ENCODE data around the gene C1QTNF12.

- TF ChIP-seq CTCF (IDR thresholded peaks at IDR 0.05; ENCODE audit: extremely low read depth in 1 of 2, insufficient read depth in 1 of 2, low read depth in 1 of 2, low read length in 2 of 2) (no peak), JUN (IDR thresholded peaks at IDR 0.05; ENCODE audit: borderline replicate concordance, insufficient read depth, insufficient read length, low read depth) (no peak), POLR2A (IDR thresholded peaks at IDR 0.05; ENCODE audit: low read depth, low read length) (no peak), MAX (IDR thresholded peaks at IDR 0.05; ENCODE audit: insufficient read depth, insufficient read length) (no peak), EZH2 (IDR thresholded peaks at IDR 0.05; ENCODE audit: borderline replicate concordance, low read depth, low read length, severe bottlenecking) (no peak), MYC (IDR thresholded peaks at IDR 0.05; ENCODE audit: low read depth, low read length) (no peak), POLR2AphosphoS5 (IDR thresholded peaks at IDR 0.05; ENCODE audit: insufficient read depth, low read depth, low read length) (no peak)
These were observed 39.2 kb upstream of the C1QTNF12 start for GRCh38 chr1:1285611-1286311.
